ENCODE measurements around the gene PLEKHG4B.

GRCh38 chr5:79821-80220 is 12.1 kb upstream of the PLEKHG4B start:
- TF ChIP-seq REST (IDR thresholded peaks at IDR 0.05; ENCODE audit: low read depth) (no peak), EP300 (IDR thresholded peaks at IDR 0.05; ENCODE audit: borderline replicate concordance) (no peak), RAD21 (IDR thresholded peaks at IDR 0.05; ENCODE audit: low read depth) (no peak), CEBPB (IDR thresholded peaks at IDR 0.05) (no peak), TCF12 (IDR thresholded peaks at IDR 0.05; ENCODE audit: low read depth) (no peak), YY1 (IDR thresholded peaks at IDR 0.05; ENCODE audit: low read depth) (no peak), ZBTB7A (IDR thresholded peaks at IDR 0.05; ENCODE audit: low read depth) (no peak), TEAD4 (IDR thresholded peaks at IDR 0.05) (no peak), NFIC (IDR thresholded peaks at IDR 0.05) (no peak), CREB1 (IDR thresholded peaks at IDR 0.05; ENCODE audit: low read depth) (no peak), TAF1 (IDR thresholded peaks at IDR 0.05; ENCODE audit: low read depth) (no peak), FOXM1 (IDR thresholded peaks at IDR 0.05; ENCODE audit: borderline replicate concordance, low read depth) (no peak)
- TF ChIP-seq, protein P1, sequence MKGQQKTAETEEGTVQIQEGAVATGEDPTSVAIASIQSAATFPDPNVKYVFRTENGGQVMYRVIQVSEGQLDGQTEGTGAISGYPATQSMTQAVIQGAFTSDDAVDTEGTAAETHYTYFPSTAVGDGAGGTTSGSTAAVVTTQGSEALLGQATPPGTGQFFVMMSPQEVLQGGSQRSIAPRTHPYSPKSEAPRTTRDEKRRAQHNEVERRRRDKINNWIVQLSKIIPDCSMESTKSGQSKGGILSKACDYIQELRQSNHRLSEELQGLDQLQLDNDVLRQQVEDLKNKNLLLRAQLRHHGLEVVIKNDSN (IDR thresholded peaks at IDR 0.05), result no peak

Measured in Ishikawa (cell line).